ENCODE data around the gene BCL7C. TPM values are rescaled to one million over a fixed set of nuclear protein-coding genes. Genes with fewer than 3 reads are reported as not detected.

BCL7C gene
- total RNA-seq, 1 experiment from 2014 or later = 66.9 TPM

DNA sequence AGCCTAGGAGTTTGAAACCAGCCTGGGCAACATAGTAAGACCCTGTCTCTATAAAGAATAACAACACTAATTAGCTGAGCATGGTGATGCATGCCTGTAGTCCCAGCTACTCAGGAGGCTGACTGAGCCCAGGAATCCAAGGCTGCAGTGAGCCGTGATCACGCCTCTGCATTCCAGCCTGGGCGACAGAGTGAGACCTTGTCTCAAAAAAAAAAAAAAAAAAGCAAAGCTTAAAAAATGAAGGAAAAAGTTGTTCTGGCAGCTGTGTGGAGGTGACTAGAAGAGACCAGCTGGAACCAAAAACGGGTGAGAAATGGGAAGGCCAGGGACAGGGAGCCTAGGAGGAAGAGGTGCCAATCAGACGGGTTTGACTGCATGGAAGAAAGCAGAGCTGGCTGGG is 4.2 kb downstream of the BCL7C start:
- BruUV-seq (replicated peaks) = no TSS peak
- Histone ChIP-seq H3K4me3 (no peak overlapping the region), H3K9me3 (ENCODE audit: insufficient read depth, low read depth) (no peaks in the 10 kb centered on the region), H4K20me1 (ENCODE audit: insufficient read depth) (no peaks in the 10 kb centered on the region), H3K4me2 (no peak overlapping the region), H2AFZ (no peak overlapping the region), H3K79me2 (ENCODE audit: low read depth) (peaks cover 9% of the 10 kb centered on the region), H3F3A (ENCODE audit: insufficient read depth, low read depth) (peaks cover 26% of the 10 kb centered on the region), H3K4me1 (replicated peaks; ENCODE audit: insufficient read depth) (peaks cover 15% of the 10 kb centered on the region), H3K27me3 (ENCODE audit: insufficient read depth, low read depth) (no peaks in the 10 kb centered on the region), H3K9me2 (ENCODE audit: insufficient read depth) (no peaks in the 10 kb centered on the region), H3K36me3 (ENCODE audit: low read depth) (0 out of 2 replicates have a peak, but pooled peaks cover 4% of the 10 kb centered on the region), H3K27ac (no peak overlapping the region)
- POLR2A ChIA-PET (ENCODE audit: unreplicated experiment) = no interaction called here
- DNase-seq = no peak
- intact Hi-C loops (cut with micrococcal nuclease; ENCODE audit: unreplicated experiment) = no loop called here
- CTCF ChIA-PET = interaction anchor here (0.7 kb wide), 1 partner anchor 53 kb away, joined by 6 read pairs; no protein-coding TSS in a partner anchor
- TF ChIP-seq, protein P1, sequence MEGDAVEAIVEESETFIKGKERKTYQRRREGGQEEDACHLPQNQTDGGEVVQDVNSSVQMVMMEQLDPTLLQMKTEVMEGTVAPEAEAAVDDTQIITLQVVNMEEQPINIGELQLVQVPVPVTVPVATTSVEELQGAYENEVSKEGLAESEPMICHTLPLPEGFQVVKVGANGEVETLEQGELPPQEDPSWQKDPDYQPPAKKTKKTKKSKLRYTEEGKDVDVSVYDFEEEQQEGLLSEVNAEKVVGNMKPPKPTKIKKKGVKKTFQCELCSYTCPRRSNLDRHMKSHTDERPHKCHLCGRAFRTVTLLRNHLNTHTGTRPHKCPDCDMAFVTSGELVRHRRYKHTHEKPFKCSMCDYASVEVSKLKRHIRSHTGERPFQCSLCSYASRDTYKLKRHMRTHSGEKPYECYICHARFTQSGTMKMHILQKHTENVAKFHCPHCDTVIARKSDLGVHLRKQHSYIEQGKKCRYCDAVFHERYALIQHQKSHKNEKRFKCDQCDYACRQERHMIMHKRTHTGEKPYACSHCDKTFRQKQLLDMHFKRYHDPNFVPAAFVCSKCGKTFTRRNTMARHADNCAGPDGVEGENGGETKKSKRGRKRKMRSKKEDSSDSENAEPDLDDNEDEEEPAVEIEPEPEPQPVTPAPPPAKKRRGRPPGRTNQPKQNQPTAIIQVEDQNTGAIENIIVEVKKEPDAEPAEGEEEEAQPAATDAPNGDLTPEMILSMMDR (conservative IDR thresholded peaks at IDR 0.05) = no peak
- TF ChIP-seq EZH2 (IDR thresholded peaks at IDR 0.05; ENCODE audit: low read depth) = no peak

DNA sequence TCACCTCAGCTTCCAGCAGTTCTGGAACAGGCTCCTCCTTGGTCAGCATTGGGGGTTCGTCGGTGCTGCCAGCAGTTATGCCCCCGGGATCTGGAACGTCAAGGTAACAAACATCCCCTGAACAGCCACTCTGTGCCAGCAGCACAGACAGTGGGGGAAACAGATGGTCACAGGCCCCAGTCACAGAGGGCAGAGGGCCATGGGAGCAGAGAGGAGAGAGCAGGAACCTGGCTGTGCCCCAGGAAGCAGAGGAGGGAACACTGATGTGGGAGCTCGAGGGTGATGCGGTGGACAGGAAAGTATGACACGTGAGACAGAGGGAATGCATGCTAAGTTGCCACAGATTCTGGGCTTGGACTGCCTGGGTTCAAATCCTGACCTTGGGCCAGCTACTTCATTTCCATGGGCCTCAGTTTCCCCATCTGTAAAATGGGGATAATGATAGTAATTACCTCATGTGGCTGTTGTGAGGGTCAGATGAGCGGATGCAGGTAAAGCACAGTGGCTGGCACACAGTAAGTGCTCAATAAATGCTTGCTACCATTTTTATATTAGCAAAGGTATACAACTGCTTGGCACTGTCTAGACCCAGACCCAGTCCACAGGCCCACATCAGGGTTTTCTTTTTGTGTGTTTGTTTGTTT is 4.9 kb downstream of the BCL7C start:
- Histone ChIP-seq H2AFZ (no peak overlapping the region), H3K27me3 (ENCODE audit: insufficient read depth, low read depth) (no peaks in the 10 kb centered on the region), H3K9me2 (ENCODE audit: insufficient read depth) (no peaks in the 10 kb centered on the region), H3K9me3 (ENCODE audit: insufficient read depth, low read depth) (no peaks in the 10 kb centered on the region), H3K4me1 (replicated peaks; ENCODE audit: insufficient read depth) (peaks cover 8% of the 10 kb centered on the region), H3K27ac (no peak overlapping the region), H3F3A (ENCODE audit: insufficient read depth, low read depth) (peaks cover 20% of the 10 kb centered on the region; the same call in 1 of the 2 replicates), H3K36me3 (ENCODE audit: low read depth) (0 out of 2 replicates have a peak, but pooled peaks cover 7% of the 10 kb centered on the region), H4K20me1 (ENCODE audit: insufficient read depth) (no peaks in the 10 kb centered on the region), H3K79me2 (ENCODE audit: low read depth) (peaks cover 9% of the 10 kb centered on the region), H3K4me2 (no peak overlapping the region), H3K4me3 (no peak overlapping the region)
- ChIA-PET POLR2A (ENCODE audit: unreplicated experiment) (no interaction called here), CTCF (no interaction called here)
- DNase-seq = no peak
- no TSS peak for BruUV-seq (replicated peaks)
- intact Hi-C loops (cut with micrococcal nuclease; ENCODE audit: unreplicated experiment) = no loop called here
- TF ChIP-seq EZH2 (IDR thresholded peaks at IDR 0.05; ENCODE audit: low read depth) = no peak
- TF ChIP-seq, protein P1 (conservative IDR thresholded peaks at IDR 0.05) = no peak

GRCh38 chr16:30887927-30888326 is 6.0 kb downstream of the BCL7C start:
- CTCF ChIA-PET = no interaction called here
- BruUV-seq (replicated peaks) = no TSS peak
- intact Hi-C loops (cut with micrococcal nuclease; ENCODE audit: unreplicated experiment) = no loop called here

More at GRCh38 chr16:30887927-30888326, 6.0 kb downstream of the BCL7C start:
- H3K79me2 ChIP-seq (ENCODE audit: low read depth) = peaks cover 4% of the 10 kb centered on the region
- no peak for DNase-seq
- H3K4me1 ChIP-seq (replicated peaks; ENCODE audit: insufficient read depth) = peaks cover 3% of the 10 kb centered on the region
- no peak overlapping the region for H3K4me2 ChIP-seq
- H3F3A ChIP-seq (ENCODE audit: insufficient read depth, low read depth) = peaks cover 20% of the 10 kb centered on the region; the same call in 1 of the 2 replicates
- H3K4me3 ChIP-seq = no peak overlapping the region
- no peak overlapping the region for H3K27ac ChIP-seq
- H2AFZ ChIP-seq = no peak overlapping the region
- TF ChIP-seq EZH2 (IDR thresholded peaks at IDR 0.05; ENCODE audit: low read depth) = no peak
- no peaks in the 10 kb centered on the region for H3K27me3 ChIP-seq (ENCODE audit: insufficient read depth, low read depth)
- no peaks in the 10 kb centered on the region for H3K9me3 ChIP-seq (ENCODE audit: insufficient read depth, low read depth)
- POLR2A ChIA-PET (ENCODE audit: unreplicated experiment) = interaction anchor here (0.6 kb wide), 1 partner anchor 29 kb away, joined by 5 read pairs; no protein-coding TSS in a partner anchor
- 0 out of 2 replicates have a peak, but pooled peaks cover 7% of the 10 kb centered on the region for H3K36me3 ChIP-seq (ENCODE audit: low read depth)
- H3K9me2 ChIP-seq (ENCODE audit: insufficient read depth) = no peaks in the 10 kb centered on the region
- H4K20me1 ChIP-seq (ENCODE audit: insufficient read depth) = no peaks in the 10 kb centered on the region

All from PC-9 (cell line).